NCI-H1105 (cell line): Measurements from ENCODE around the gene AP3B1.

Experiments used
- DNase-seq: peaks from one replicate; lab custom pipeline; 2025; lab: John Stamatoyannopoulos, UW

Gene AP3B1

DNA sequence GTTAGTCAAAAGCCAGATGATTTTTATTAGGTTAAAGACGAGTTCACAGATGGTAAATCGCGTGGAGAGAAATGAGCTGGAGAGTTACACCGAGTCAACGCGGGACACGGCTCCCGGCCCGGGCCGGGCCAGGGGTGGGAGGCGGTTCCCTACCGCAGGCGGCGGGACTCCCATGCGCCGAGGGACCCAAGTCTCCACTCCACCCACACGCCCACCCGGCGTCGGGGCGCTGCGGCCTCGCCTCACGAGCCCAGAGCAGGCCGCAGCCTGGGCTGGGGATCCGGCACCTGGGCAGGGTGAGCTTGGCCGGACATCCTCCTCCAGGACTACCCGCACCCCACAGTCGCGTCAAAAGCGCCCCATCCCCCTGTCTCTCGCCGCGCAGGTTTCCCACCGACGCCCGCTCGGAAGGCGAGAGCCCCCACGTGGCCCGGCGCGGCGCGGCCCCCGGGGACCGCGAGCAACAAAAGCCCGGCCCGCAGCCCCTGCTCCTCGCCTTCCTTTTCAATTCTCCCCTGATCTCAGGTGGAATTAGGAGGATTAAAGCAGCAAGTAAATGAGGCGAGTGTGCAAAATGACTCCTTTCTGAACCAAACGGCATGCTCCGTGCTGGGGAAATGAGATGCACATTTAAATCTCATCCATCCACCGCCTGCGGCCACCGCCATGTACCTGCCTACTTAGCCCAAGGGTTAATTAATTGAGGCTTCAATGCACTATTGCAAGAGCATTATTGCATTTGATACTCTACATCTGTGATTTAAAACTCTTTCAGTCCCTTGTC lies 321.8 kb downstream of the AP3B1 start:
- no peak for DNase-seq

DNA sequence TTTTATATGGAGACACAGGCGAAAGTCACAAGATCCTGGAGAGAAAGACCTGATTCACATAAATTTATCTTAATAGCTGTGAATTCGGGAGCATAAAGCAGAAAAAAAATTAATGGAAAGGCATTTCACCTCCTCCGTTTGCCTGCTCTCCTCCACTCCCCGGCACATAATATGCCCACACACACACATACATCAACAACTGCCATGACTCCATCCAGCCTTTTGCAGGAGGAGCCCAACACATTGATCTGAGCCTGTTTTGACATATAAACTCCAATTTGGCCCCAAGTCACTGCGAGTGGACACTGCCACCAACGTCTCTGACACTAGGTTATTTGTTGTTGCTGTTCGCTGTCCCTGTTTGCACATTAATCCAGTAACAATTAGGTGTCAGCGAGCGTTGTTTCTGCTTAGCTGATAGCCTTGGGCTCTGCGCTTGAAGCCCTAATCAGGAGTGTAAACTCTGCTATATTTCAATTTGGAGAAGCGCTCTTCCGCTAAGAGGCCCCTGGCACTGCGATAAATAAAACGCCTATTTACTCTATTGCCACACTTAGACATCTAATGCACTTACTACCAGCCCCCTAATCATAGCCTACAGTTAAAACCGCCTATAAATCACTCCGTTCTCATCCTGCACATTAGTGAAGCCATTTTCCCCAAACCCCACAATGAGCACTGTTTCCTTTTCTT lies 322.6 kb downstream of the AP3B1 start:
- peak; percentile 42 for DNase-seq

DNA sequence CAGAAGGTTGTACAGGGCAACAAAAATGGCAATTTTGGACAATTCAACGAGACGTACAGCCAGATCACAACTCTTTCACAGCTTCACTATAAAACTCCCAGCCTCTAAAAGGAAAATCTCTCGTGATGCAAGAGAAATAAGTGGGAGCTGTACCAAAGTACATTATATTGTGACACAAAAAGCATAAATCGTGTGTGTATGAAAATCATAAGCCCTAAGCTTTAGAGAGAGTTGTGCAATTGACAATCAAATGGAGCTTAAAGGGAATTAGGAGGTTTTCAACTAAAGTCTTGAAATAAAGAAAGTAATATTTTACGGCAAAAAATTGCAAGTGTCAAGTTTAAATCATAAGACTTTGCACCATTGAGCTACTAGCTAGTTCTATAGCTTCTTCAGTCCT lies 323.6 kb downstream of the AP3B1 start:
- no peak for DNase-seq

DNA sequence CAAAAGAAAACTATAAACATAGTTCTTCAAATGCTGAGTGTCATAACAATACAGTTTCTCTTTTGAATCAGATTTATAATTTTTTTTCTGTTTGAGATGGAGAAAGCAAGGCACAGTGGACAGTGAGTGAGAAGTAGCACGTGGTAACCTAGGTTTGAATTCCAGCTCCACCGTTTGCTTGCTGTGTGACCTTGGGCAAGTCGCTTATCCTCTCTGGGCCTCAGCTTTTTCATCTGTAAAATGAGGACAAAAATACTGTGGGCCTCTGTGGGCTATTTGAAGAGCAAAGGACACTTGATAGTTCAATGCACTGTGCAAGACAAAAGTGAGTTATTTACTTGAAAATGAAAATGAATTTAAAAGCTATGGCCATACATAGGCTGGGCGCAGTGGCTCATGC lies 330.7 kb downstream of the AP3B1 start:
- DNase-seq, result no peak

DNA sequence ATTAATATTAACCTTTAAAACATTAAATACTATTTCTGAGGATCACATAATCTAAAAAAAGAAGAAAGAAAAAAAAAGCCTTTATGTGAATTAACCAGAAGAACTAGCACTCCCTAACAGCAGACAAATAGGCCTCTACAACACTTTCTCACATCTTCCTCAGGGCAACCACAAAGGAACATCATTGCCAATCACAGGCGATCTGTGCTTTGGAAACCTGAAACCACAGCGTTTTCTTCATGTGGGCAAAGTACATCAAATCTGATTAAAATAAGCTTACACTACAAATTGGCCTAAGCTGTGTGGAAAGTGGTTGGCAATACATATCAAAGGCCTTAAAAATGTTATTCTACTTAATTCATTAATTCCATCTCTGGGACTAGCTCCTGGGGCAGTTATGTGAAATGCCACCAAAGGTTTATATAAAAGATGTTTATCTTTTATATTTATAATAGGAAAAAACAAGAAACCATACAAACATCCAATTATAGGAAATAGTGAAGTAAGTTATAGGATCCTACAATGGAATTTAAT lies 333.6 kb downstream of the AP3B1 start:
- DNase-seq, result no peak

DNA sequence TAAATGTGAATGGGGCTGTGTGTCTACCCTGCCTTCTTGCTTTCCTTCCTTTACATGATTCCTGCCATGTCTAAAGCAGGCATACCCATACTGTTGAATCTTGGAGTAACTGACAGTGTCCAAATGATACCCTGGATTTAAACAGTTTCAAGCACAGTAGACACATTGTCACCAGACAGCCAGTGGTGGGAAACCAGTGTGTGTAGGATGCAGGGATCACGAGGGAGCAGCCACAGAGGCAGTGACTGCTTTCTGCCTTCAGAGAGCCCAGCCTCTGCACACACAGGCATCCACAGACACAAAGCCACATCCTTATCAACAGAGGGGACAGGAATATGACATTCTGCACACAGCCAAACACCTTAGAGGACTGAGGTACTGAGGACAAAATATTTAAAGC lies 334.2 kb downstream of the AP3B1 start:
- no peak for DNase-seq

DNA sequence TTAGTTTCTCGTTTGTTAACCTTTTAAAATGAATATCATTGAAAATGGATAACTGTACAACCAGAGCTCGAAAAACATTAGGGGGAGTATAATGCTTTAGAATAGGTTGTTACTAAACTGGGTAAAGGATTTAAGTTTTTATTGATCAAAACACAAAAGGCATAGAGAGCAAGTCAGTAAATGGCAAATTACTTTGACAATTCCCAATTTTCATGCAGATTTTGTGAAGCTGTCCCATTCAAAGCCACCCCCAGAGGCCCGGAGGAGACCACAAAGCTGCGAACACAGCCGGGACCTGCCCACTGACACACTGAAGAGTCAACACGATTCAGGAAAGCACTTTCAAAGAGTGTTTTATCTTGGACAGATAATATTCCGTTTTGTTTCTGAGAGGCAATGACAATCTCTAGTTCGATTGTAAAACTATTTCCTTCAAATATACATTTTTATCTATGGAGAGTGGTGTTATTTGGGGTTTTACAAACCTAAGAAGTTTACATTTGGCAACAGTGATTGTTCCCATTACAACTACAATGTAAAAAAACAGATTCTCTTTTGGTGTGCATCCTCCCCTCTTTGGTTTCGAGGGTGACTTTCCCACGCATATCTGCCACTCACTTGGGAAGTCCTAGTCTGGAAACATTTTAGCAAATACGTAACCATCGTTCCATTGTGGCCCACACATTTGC lies 335.7 kb downstream of the AP3B1 start:
- no peak for DNase-seq

DNA sequence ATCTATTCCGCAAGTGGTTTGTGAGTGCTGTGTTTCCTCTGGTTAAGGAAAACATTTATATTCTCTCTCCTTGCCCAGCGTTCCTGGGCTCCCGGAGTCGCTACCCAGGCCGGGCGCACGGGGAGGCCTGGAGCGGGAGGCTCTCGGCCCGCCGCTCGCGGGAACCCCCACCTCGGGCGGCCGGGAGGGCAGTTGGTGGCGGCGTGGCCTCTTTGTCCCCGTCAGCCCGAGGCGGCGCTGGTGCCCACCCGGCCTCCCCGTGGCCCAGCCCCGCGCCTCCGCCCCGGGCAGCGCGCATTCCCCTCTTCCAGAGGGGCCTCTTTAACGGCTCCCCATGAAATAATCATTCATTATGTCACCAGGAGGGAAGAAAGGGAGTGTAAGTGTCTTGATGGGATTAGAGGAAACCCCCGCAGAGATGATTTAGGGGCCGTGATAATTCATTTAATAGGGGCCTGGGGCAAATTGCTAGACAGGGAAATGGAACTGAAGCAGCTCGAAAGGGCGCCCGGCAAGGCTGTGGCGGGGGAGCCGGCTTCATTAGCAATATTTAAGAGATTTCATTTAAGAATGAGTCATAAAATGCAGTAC lies 336.5 kb downstream of the AP3B1 start:
- no peak for DNase-seq

DNA sequence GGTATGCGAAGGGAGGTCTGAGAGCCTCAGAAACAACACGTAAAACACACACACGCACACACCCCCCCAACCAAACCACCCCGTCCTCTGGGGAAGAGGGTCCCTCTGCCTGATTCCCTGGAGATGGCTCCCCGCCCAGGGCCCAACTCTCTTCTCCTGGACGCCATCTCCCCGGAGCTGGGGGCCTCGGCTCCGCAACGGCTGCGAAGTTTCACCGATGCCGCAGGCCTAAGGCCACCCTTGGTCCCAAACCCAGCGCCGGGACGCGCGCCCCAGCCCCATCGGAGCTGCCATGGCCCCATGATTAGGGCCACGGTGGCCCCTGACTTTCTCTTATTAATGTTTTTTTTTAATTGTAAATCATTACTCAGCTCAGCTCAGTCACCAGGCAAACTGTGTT lies 337.0 kb downstream of the AP3B1 start:
- no peak for DNase-seq

DNA sequence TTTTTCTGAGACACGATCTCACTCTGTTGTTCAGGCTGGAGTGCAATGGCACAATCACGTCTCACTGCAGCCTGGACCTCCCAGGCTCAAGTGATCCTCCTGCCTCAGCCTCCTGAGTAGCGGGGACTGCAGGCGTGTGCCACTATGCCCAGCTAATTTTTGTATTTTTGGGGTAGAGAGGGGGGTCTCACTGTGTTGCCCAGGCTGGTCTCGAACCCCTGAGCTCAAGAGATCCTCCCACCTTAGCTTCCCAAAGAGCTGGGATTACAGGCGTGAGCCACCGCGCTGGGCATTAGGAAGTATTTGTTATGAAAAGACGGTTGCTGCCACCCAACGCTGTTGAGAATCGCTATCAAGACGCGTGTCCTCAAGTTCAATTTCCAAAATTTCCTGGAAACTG lies 337.4 kb downstream of the AP3B1 start:
- DNase-seq, result no peak

DNA sequence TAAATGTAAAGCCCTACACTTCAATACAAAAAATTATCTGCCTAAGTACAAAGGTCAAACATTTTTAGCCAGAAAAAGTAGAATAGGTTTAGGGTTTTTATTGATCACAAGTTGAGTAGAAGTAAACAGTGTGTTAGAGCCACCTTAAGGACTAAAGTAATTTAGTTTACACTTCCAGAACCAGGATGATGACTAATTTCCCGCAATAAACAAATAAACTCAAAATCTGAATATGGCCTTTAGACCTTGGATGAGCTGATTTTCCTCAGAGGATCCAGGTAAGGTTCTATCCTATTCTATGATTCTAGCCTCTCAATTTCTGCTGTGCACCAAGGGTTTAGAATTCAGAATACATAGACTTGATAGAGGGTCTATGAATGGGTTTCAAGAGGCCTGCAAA lies 338.9 kb downstream of the AP3B1 start:
- DNase-seq, result no peak

DNA sequence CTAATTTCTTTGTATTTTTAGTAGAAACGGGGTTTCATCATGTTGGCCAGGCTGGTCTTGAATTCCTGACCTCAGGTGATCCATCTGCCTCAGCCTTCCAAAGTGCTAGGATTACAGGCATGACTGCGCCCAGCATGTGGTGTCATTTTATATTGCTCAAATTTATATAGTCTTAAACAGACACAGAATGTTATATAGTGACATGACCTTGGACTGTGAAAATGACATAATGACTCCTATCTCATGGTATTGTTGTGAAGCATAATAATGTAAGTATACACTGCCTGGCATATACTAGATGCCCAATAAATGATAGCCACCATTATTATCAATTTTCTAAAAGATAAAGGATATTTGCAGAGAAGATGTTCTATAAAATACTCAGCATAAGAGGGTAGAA lies 341.1 kb downstream of the AP3B1 start:
- no peak for DNase-seq

DNA sequence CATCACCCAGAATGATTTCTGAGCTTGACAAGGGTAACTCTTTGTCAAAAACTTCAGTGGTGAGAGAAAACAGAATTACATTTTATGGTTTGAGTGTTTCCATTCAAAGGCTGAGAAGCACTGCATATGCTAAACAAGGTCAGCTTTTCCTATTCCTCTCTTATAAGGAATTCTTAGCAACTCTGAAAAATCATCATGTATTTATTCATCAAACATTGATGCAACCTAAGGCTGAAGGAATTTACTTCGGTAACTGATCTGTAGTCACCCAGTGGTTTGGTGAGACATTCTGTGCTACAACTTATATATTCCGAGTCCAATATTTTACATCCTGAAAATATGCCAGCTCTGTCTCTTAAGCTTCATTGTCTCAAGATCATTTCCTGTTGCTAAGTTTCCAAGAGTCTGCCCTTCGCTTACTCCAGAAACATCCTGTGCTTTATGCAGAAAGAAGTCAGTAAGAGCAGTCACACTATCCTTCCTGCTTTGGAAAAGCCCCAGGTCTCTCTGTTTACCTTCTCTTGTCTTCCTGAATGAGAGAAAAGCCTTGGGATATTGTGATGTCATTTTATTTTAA lies 341.8 kb downstream of the AP3B1 start:
- no peak for DNase-seq
